HG03460 (cell line): ENCODE measurements around the gene PLEKHG4B.

Experiments used
- ATAC-seq: cut with Tn5 transposase; IDR thresholded peaks from one replicate; pipeline ENCODE4 v1.9.1; 2021; ENCODE audit not compliant: unreplicated experiment

Gene PLEKHG4B

GRCh38 chr5:167982-168660 lies 76.2 kb downstream of the PLEKHG4B start:
- ATAC-seq: no peak

GRCh38 chr5:169071-169727 lies 77.2 kb downstream of the PLEKHG4B start:
- no peak for ATAC-seq

GRCh38 chr5:169728-170094 lies 77.7 kb downstream of the PLEKHG4B start:
- ATAC-seq: no peak

- no peak for ATAC-seq
These were observed 79.2 kb downstream of the PLEKHG4B start for GRCh38 chr5:170971-171800.

GRCh38 chr5:171801-172331 lies 79.9 kb downstream of the PLEKHG4B start:
- no peak for ATAC-seq

- ATAC-seq: no peak
These were observed 80.5 kb downstream of the PLEKHG4B start for GRCh38 chr5:172421-172820.

GRCh38 chr5:172841-173251 lies 80.9 kb downstream of the PLEKHG4B start:
- no peak for ATAC-seq

GRCh38 chr5:173392-174290 lies 81.7 kb downstream of the PLEKHG4B start:
- ATAC-seq: no peak

- no peak for ATAC-seq
These were observed 82.3 kb downstream of the PLEKHG4B start for GRCh38 chr5:174291-174600.

- ATAC-seq: no peak
These were observed 83.0 kb downstream of the PLEKHG4B start for GRCh38 chr5:174876-175465.

- no peak for ATAC-seq
These were observed 84.4 kb downstream of the PLEKHG4B start for GRCh38 chr5:176296-176823.

- ATAC-seq: no peak
These were observed 86.1 kb downstream of the PLEKHG4B start for GRCh38 chr5:178110-178509.

- ATAC-seq: no peak
These were observed 87.4 kb downstream of the PLEKHG4B start for GRCh38 chr5:179401-179800.

- no peak for ATAC-seq
These were observed 88.4 kb downstream of the PLEKHG4B start for GRCh38 chr5:180286-180918.

- no peak for ATAC-seq
These were observed 89.2 kb downstream of the PLEKHG4B start for GRCh38 chr5:181160-181559.

GRCh38 chr5:181566-181965 lies 89.6 kb downstream of the PLEKHG4B start:
- ATAC-seq: no peak

- no peak for ATAC-seq
These were observed 90.2 kb downstream of the PLEKHG4B start for GRCh38 chr5:182126-182525.

- ATAC-seq: no peak
These were observed 92.5 kb downstream of the PLEKHG4B start for GRCh38 chr5:184471-184870.

GRCh38 chr5:185095-186070 lies 93.4 kb downstream of the PLEKHG4B start:
- ATAC-seq: no peak
